C4-2B (cell line): ENCODE measurements around the gene CAMTA1.

Source experiments
- H3K27ac ChIP-seq: fragments of 450-650 bp; 2 replicates; pipeline ENCODE4 v1.5.1; 2017
- CTCF ChIP-seq: fragments of 450-650 bp; conservative IDR thresholded peaks from 2 replicates; pipeline ENCODE4 v1.5.1; 2017; ENCODE audit warnings: mild to moderate bottlenecking
- ZFX ChIP-seq: fragments of 450-650 bp; IDR thresholded peaks from 2 replicates; pipeline ENCODE4 v1.6.1; 2017

Gene CAMTA1

GRCh38 chr1:7356079-7356478 is 570.8 kb downstream of the CAMTA1 start:
- TF ChIP-seq ZFX = no peak
- no peak for TF ChIP-seq CTCF
- no peak overlapping the region for H3K27ac ChIP-seq

GRCh38 chr1:7358425-7358824 is 573.2 kb downstream of the CAMTA1 start:
- H3K27ac ChIP-seq = no peak overlapping the region

GRCh38 chr1:7360526-7360925 is 575.3 kb downstream of the CAMTA1 start:
- H3K27ac ChIP-seq = no peak overlapping the region
- TF ChIP-seq ZFX (no peak), CTCF (no peak)

More at GRCh38 chr1:7358425-7358824, 573.2 kb downstream of the CAMTA1 start:
- TF ChIP-seq CTCF = no peak
- no peak for TF ChIP-seq ZFX

- no peak overlapping the region for H3K27ac ChIP-seq
Observed at GRCh38 chr1:7362947-7363346, 577.7 kb downstream of the CAMTA1 start.

GRCh38 chr1:7363450-7363849 is 578.2 kb downstream of the CAMTA1 start:
- TF ChIP-seq ZFX (no peak), CTCF (no peak)
- no peak overlapping the region for H3K27ac ChIP-seq

More at GRCh38 chr1:7362947-7363346, 577.7 kb downstream of the CAMTA1 start:
- TF ChIP-seq ZFX (no peak), CTCF (no peak)

- no peak overlapping the region for H3K27ac ChIP-seq
Observed at GRCh38 chr1:7365706-7366105, 580.5 kb downstream of the CAMTA1 start.

GRCh38 chr1:7366286-7366954 is 581.2 kb downstream of the CAMTA1 start:
- no peak overlapping the region for H3K27ac ChIP-seq
- TF ChIP-seq ZFX (no peak), CTCF (no peak)

More at GRCh38 chr1:7365706-7366105, 580.5 kb downstream of the CAMTA1 start:
- TF ChIP-seq ZFX (no peak), CTCF (no peak)
